CD4-positive, alpha-beta T cell (primary cell): ENCODE results near the gene C2orf42. TPM values are rescaled to one million over a fixed set of nuclear protein-coding genes. Genes with fewer than 3 reads are reported as not detected.

Experiments
- ATAC-seq: fragments of 200-7000 bp; cut with Tn5 transposase; one replicate; pipeline ENCODE4 v1.10.0; 2022; ENCODE audit warnings: mild to moderate bottlenecking; ENCODE audit not compliant: poor library complexity
- CTCF ChIA-PET: fragments of 350-600 bp; sonication (Branson Sonifier 250); formaldehyde crosslinking; loops from one replicate; lab custom pipeline; 2021; ENCODE audit warnings: antibody characterized with exemption, inconsistent platforms; lab: Charles Lee
- POLR2A ChIA-PET: fragments of 350-600 bp; sonication (Branson Sonifier 250); formaldehyde crosslinking; loops from one replicate; lab custom pipeline; 2021; ENCODE audit warnings: antibody characterized with exemption, inconsistent platforms; lab: Charles Lee
- DNase-seq, 14 experiments: peaks; one replicate each; pipeline ENCODE4 v3.0.0-alpha.2; 2013 to 2020; ENCODE audit warnings: mixed read lengths in 2 of 14
- H3K27ac ChIP-seq, 2 donors: one replicate each; pipeline versions ENCODE4 v1.5.1 to v1.7.0; 2013; ENCODE audit warnings: low read length in 2 of 2, low read depth in 1 of 2, mild to moderate bottlenecking in 1 of 2
- H3K27me3 ChIP-seq, 2 experiments: 1 replicate in 1 of 2; 2 replicates in 1 of 2; pipeline versions ENCODE4 v1.6.1 to v1.7.0; 2013; ENCODE audit warnings: low read length in 2 of 2, control low read depth in 1 of 2, mild to moderate bottlenecking in 1 of 2, moderate library complexity in 1 of 2; ENCODE audit not compliant: insufficient read depth in 2 of 2, control insufficient read depth in 1 of 2
- H3K36me3 ChIP-seq: one replicate; pipeline ENCODE4 v1.6.1; 2013; ENCODE audit warnings: low read length, control low read depth; ENCODE audit not compliant: insufficient read depth
- H3K4me1 ChIP-seq: one replicate; pipeline ENCODE4 v1.6.1; 2013; ENCODE audit warnings: low read length, control low read depth; ENCODE audit not compliant: insufficient read depth
- H3K4me3 ChIP-seq: one replicate; pipeline ENCODE4 v1.5.1; 2013; ENCODE audit warnings: mild to moderate bottlenecking, low read length, moderate library complexity
- H3K9me3 ChIP-seq, 2 experiments: 1 replicate in 1 of 2; 2 replicates in 1 of 2; pipeline versions ENCODE4 v1.6.1 to v1.7.0; 2013; ENCODE audit warnings: low read length in 2 of 2, mild to moderate bottlenecking in 2 of 2, control low read depth in 1 of 2, moderate library complexity in 1 of 2; ENCODE audit not compliant: control insufficient read depth in 1 of 2, insufficient read depth in 1 of 2
- H3K27ac Mint-ChIP-seq: one replicate; pipeline ENCODE4 v1.8.0; 2020; ENCODE audit warnings: mixed read lengths
- H3K27me3 Mint-ChIP-seq: one replicate; pipeline ENCODE4 v1.8.0; 2021; ENCODE audit warnings: mixed read lengths
- H3K36me3 Mint-ChIP-seq: one replicate; pipeline ENCODE4 v1.8.0; 2021; ENCODE audit warnings: low read depth, mixed read lengths
- H3K4me1 Mint-ChIP-seq: one replicate; pipeline ENCODE4 v1.8.0; 2021; ENCODE audit warnings: low read depth, mixed read lengths
- H3K4me3 Mint-ChIP-seq: one replicate; pipeline ENCODE4 v1.8.0; 2020; ENCODE audit warnings: mild to moderate bottlenecking, mixed read lengths
- H3K9me3 Mint-ChIP-seq: one replicate; pipeline ENCODE4 v1.8.0; 2020; ENCODE audit warnings: mixed read lengths
- CTCF ChIP-seq: fragments of 200-600 bp; IDR thresholded peaks from one replicate; pipeline ENCODE4 v1.8.0; 2022; ENCODE audit warnings: antibody characterized with exemption, mild to moderate bottlenecking
- intact Hi-C, 2 experiments: fragments of 100-400 bp; cut with DNase I in 1 of 2; cut with micrococcal nuclease in 1 of 2; formaldehyde crosslinking; loops; one replicate each; pipeline versions ENCODE4 v1.15.1 to v1.9.0; 2023 to 2025; cut with DNase I, micrococcal nuclease
- total RNA-seq, 174 experiments: library from RNA in 2 of 174; stranded (reverse) in 2 of 174; gene quantifications; one replicate each; pipeline ENCODE4 v1.2.3 and lab custom pipeline; 2021 to 2026

C2orf42 gene
- total RNA-seq, 2 experiments from 2014 or later, result 16.9 to 18.4 TPM

GRCh38 chr2:70124983-70125480 is 65.8 kb downstream of the C2orf42 start:
- DNase-seq, result peak; percentile 57 to 88 (median 62)
- H3K9me3 ChIP-seq, result no peaks in the 10 kb centered on the region
- Mint-ChIP-seq H3K4me1 (peaks cover 76% of the 10 kb centered on the region), H3K27me3 (no peaks in the 10 kb centered on the region), H3K36me3 (peaks cover 14% of the 10 kb centered on the region), H3K9me3 (no peaks in the 10 kb centered on the region), H3K27ac (peak overlapping the region; percentile 99), H3K4me3 (peak overlapping the region; percentile 93)
- ChIA-PET CTCF (interaction anchor here (0.7 to 3.4 kb wide), 8 partner anchors 9 to 57 kb away, joined by 3 to 23 read pairs (median 6); no protein-coding TSS in a partner anchor), POLR2A (interaction anchor here (0.8 to 9.1 kb wide), 18 partner anchors 11 to 688 kb away, joined by 3 to 657 read pairs (median 12); partner anchors contain the start of genes C2orf42, FAM136A, MXD1 and NFU1)
- intact Hi-C loops, result loop anchor here (1.0 to 2.0 kb wide), 4 partner anchors 7 to 17 kb away; no protein-coding TSS in a partner anchor
- no peak for TF ChIP-seq CTCF
- no peaks in the 10 kb centered on the region for H3K27me3 ChIP-seq
- peak overlapping the region; percentile 92 to 99 for H3K27ac ChIP-seq
- ATAC-seq, result peak; percentile 59
- H3K4me1 ChIP-seq, result peaks cover 72% of the 10 kb centered on the region
- peak overlapping the region; percentile 83 for H3K4me3 ChIP-seq
- H3K36me3 ChIP-seq, result no peaks in the 10 kb centered on the region

- H3K27me3 ChIP-seq, result no peaks in the 10 kb centered on the region
- H3K4me1 Mint-ChIP-seq, result peaks cover 79% of the 10 kb centered on the region
- no peaks in the 10 kb centered on the region for H3K9me3 ChIP-seq
- POLR2A ChIA-PET, result interaction anchor here (0.6 to 9.1 kb wide), 18 partner anchors 12 to 1208 kb away, joined by 3 to 657 read pairs (median 12); partner anchors contain the start of genes C2orf42, MXD1, PCBP1 and PCYOX1
- H3K4me3 Mint-ChIP-seq, result peak overlapping the region; percentile 93
- ATAC-seq (no peak), DNase-seq (no peak)
- no peak for TF ChIP-seq CTCF
- CTCF ChIA-PET, result interaction anchor here (1.3 to 3.4 kb wide), 4 partner anchors 10 to 53 kb away, joined by 5 to 23 read pairs (median 14); no protein-coding TSS in a partner anchor
- H3K27ac Mint-ChIP-seq, result peak overlapping the region; percentile 99
- H3K4me3 ChIP-seq, result peak overlapping the region; percentile 83
- H3K9me3 Mint-ChIP-seq, result no peaks in the 10 kb centered on the region
- peak overlapping the region; percentile 92 to 99 for H3K27ac ChIP-seq
- peaks cover 72% of the 10 kb centered on the region for H3K4me1 ChIP-seq
- no peaks in the 10 kb centered on the region for H3K36me3 ChIP-seq
- H3K36me3 Mint-ChIP-seq, result peaks cover 14% of the 10 kb centered on the region
- intact Hi-C loops, result loop anchor here in 1 of 2 experiments (1.0 to 2.0 kb wide), 3 partner anchors 9 to 18 kb away; no protein-coding TSS in a partner anchor
- no peaks in the 10 kb centered on the region for H3K27me3 Mint-ChIP-seq
Observed at GRCh38 chr2:70123829-70124116, 67.0 kb downstream of the C2orf42 start.

- intact Hi-C loops, result no loop called here
- Mint-ChIP-seq H3K27ac (peak overlapping the region; percentile 99), H3K9me3 (no peaks in the 10 kb centered on the region), H3K4me1 (peaks cover 82% of the 10 kb centered on the region), H3K4me3 (peak overlapping the region; percentile 93), H3K27me3 (no peaks in the 10 kb centered on the region), H3K36me3 (peaks cover 14% of the 10 kb centered on the region)
- Histone ChIP-seq H3K4me1 (peaks cover 71% of the 10 kb centered on the region), H3K9me3 (no peaks in the 10 kb centered on the region), H3K4me3 (peak overlapping the region; percentile 83), H3K27me3 (no peaks in the 10 kb centered on the region), H3K27ac (peak overlapping the region; percentile 92 to 99), H3K36me3 (no peaks in the 10 kb centered on the region)
- ChIA-PET CTCF (interaction anchor here (1.0 to 3.4 kb wide), 8 partner anchors 11 to 53 kb away, joined by 3 to 23 read pairs (median 6); no protein-coding TSS in a partner anchor), POLR2A (interaction anchor here (0.9 to 9.1 kb wide), 17 partner anchors 11 to 209 kb away, joined by 3 to 657 read pairs (median 22); partner anchors contain the start of genes C2orf42, MXD1, PCBP1 and PCYOX1)
- ATAC-seq (no peak), DNase-seq (no peak)
- no peak for TF ChIP-seq CTCF
Observed at GRCh38 chr2:70123051-70123828, 67.6 kb downstream of the C2orf42 start.
